ENCODE measurements around the gene UNK.
"Not testable (repeated sequence)": the region's sequence is repeated elsewhere in the genome, so short reads cannot be mapped to it uniquely, and the experiment has no call there.

- not testable (repeated sequence) for TF ChIP-seq POLR2A, CTCF (IDR thresholded peaks at IDR 0.05)
Observed at GRCh38 chr17:75865404-75866188, 81.0 kb downstream of the UNK start.

All from ovary (tissue), 3 donors.